ENCODE data around the gene CCDC187. TPM values are rescaled to one million over a fixed set of nuclear protein-coding genes. Genes with fewer than 3 reads are reported as not detected.

CCDC187 gene
- total and polyA plus RNA-seq, 2 of the 13 experiments (the other 11 are each of a cell fraction or from before 2014, with no cell fraction given), result 0.03 to 0.13 TPM

DNA sequence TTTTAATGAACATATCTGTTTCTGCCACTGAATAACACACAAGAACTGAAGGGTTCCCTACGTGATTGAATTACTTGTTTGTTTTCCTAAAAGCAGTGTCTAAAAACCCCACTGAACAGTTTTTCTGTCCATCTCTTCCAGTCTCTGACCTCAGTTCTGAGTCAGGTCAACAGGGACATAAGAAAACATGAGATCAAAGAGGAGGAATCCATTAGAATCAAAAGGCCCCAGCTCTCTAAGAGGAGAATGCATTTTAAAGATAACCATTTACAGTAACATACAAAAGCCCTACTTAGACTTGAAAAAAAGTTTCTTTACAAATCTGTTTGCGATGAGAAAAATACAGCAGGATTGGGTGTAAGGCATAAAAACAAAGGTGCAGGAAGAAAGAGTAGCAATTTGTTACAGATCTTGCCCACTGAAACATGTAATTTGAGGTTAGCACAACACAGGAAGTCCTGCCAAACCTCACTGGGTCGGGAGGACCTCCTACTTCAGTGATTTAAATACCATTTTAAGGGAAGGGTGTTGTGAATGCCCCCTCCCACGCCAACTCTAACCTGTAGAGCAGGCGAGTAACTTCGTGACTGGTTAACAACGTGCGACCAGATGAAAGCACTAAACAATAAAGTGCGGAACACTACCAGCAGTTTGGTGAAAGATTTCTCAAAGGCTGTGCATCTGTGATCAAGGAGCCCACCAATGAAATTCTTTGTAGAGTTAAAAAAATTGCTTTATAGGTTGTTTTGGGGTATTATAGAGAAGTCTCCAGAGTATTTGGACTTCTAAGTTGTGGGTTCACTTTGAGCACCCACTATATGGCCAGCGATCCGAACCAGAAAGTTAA lies 59.5 kb downstream of the CCDC187 start (continued):
- TF ChIP-seq, protein P1, sequence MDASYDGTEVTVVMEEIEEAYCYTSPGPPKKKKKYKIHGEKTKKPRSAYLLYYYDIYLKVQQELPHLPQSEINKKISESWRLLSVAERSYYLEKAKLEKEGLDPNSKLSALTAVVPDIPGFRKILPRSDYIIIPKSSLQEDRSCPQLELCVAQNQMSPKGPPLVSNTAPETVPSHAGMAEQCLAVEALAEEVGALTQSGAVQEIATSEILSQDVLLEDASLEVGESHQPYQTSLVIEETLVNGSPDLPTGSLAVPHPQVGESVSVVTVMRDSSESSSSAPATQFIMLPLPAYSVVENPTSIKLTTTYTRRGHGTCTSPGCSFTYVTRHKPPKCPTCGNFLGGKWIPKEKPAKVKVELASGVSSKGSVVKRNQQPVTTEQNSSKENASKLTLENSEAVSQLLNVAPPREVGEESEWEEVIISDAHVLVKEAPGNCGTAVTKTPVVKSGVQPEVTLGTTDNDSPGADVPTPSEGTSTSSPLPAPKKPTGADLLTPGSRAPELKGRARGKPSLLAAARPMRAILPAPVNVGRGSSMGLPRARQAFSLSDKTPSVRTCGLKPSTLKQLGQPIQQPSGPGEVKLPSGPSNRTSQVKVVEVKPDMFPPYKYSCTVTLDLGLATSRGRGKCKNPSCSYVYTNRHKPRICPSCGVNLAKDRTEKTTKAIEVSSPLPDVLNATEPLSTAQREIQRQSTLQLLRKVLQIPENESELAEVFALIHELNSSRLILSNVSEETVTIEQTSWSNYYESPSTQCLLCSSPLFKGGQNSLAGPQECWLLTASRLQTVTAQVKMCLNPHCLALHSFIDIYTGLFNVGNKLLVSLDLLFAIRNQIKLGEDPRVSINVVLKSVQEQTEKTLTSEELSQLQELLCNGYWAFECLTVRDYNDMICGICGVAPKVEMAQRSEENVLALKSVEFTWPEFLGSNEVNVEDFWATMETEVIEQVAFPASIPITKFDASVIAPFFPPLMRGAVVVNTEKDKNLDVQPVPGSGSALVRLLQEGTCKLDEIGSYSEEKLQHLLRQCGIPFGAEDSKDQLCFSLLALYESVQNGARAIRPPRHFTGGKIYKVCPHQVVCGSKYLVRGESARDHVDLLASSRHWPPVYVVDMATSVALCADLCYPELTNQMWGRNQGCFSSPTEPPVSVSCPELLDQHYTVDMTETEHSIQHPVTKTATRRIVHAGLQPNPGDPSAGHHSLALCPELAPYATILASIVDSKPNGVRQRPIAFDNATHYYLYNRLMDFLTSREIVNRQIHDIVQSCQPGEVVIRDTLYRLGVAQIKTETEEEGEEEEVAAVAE (CRISPR knock-in tag; IDR thresholded peaks at IDR 0.05; ENCODE audit: borderline replicate concordance), result no peak
- TF ChIP-seq, protein P2, sequence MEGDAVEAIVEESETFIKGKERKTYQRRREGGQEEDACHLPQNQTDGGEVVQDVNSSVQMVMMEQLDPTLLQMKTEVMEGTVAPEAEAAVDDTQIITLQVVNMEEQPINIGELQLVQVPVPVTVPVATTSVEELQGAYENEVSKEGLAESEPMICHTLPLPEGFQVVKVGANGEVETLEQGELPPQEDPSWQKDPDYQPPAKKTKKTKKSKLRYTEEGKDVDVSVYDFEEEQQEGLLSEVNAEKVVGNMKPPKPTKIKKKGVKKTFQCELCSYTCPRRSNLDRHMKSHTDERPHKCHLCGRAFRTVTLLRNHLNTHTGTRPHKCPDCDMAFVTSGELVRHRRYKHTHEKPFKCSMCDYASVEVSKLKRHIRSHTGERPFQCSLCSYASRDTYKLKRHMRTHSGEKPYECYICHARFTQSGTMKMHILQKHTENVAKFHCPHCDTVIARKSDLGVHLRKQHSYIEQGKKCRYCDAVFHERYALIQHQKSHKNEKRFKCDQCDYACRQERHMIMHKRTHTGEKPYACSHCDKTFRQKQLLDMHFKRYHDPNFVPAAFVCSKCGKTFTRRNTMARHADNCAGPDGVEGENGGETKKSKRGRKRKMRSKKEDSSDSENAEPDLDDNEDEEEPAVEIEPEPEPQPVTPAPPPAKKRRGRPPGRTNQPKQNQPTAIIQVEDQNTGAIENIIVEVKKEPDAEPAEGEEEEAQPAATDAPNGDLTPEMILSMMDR (CRISPR knock-in tag; IDR thresholded peaks at IDR 0.05), result no peak
- TF ChIP-seq BCL6 (CRISPR knock-in tag; IDR thresholded peaks at IDR 0.05), result peak; percentile 73
- no peak for TF ChIP-seq ZNF709 (CRISPR knock-in tag; IDR thresholded peaks at IDR 0.05)
- no peak for TF ChIP-seq ZNF337 (CRISPR knock-in tag; IDR thresholded peaks at IDR 0.05; ENCODE audit: borderline replicate concordance, low read depth)
- TF ChIP-seq, protein P3, sequence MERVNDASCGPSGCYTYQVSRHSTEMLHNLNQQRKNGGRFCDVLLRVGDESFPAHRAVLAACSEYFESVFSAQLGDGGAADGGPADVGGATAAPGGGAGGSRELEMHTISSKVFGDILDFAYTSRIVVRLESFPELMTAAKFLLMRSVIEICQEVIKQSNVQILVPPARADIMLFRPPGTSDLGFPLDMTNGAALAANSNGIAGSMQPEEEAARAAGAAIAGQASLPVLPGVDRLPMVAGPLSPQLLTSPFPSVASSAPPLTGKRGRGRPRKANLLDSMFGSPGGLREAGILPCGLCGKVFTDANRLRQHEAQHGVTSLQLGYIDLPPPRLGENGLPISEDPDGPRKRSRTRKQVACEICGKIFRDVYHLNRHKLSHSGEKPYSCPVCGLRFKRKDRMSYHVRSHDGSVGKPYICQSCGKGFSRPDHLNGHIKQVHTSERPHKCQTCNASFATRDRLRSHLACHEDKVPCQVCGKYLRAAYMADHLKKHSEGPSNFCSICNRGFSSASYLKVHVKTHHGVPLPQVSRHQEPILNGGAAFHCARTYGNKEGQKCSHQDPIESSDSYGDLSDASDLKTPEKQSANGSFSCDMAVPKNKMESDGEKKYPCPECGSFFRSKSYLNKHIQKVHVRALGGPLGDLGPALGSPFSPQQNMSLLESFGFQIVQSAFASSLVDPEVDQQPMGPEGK (CRISPR knock-in tag; IDR thresholded peaks at IDR 0.05), result no peak
- no peak for TF ChIP-seq ZNF788 (CRISPR knock-in tag; IDR thresholded peaks at IDR 0.05; ENCODE audit: borderline replicate concordance)
- no peak for TF ChIP-seq TOPORS (CRISPR knock-in tag; IDR thresholded peaks at IDR 0.05)
- TF ChIP-seq, protein P4, sequence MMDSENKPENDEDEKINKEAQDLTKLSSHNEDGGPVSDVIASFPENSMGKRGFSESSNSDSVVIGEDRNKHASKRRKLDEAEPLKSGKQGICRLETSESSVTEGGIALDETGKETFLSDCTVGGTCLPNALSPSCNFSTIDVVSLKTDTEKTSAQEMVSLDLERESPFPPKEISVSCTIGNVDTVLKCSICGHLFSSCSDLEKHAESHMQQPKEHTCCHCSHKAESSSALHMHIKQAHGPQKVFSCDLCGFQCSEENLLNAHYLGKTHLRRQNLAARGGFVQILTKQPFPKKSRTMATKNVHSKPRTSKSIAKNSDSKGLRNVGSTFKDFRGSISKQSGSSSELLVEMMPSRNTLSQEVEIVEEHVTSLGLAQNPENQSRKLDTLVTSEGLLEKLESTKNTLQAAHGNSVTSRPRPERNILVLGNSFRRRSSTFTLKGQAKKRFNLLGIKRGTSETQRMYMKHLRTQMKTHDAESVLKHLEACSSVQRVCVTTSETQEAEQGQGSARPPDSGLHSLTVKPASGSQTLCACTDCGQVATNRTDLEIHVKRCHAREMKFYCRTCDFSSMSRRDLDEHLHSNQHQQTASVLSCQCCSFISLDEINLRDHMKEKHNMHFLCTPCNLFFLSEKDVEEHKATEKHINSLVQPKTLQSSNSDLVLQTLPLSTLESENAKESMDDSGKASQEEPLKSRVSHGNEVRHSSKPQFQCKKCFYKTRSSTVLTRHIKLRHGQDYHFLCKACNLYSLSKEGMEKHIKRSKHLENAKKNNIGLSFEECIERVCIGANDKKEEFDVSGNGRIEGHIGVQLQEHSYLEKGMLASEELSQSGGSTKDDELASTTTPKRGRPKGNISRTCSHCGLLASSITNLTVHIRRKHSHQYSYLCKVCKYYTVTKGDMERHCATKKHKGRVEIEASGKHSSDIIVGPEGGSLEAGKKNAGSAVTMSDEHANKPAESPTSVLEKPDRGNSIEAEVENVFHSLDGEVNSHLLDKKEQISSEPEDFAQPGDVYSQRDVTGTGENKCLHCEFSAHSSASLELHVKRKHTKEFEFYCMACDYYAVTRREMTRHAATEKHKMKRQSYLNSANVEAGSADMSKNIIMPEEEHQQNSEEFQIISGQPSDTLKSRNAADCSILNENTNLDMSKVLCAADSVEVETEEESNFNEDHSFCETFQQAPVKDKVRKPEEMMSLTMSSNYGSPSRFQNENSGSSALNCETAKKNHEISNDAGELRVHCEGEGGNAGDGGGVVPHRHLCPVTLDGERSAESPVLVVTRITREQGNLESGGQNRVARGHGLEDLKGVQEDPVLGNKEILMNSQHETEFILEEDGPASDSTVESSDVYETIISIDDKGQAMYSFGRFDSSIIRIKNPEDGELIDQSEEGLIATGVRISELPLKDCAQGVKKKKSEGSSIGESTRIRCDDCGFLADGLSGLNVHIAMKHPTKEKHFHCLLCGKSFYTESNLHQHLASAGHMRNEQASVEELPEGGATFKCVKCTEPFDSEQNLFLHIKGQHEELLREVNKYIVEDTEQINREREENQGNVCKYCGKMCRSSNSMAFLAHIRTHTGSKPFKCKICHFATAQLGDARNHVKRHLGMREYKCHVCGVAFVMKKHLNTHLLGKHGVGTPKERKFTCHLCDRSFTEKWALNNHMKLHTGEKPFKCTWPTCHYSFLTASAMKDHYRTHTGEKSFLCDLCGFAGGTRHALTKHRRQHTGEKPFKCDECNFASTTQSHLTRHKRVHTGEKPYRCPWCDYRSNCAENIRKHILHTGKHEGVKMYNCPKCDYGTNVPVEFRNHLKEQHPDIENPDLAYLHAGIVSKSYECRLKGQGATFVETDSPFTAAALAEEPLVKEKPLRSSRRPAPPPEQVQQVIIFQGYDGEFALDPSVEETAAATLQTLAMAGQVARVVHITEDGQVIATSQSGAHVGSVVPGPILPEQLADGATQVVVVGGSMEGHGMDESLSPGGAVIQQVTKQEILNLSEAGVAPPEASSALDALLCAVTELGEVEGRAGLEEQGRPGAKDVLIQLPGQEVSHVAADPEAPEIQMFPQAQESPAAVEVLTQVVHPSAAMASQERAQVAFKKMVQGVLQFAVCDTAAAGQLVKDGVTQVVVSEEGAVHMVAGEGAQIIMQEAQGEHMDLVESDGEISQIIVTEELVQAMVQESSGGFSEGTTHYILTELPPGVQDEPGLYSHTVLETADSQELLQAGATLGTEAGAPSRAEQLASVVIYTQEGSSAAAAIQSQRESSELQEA (CRISPR knock-in tag; IDR thresholded peaks at IDR 0.05; ENCODE audit: not compliant biosample characterization), result no peak
- peak; percentile 39; the same call in 1 of the 2 replicates for TF ChIP-seq GATA4 (IDR thresholded peaks at IDR 0.05; ENCODE audit: borderline replicate concordance, low read depth)
- no peak for TF ChIP-seq ZSCAN21 (CRISPR knock-in tag; IDR thresholded peaks at IDR 0.05; ENCODE audit: borderline replicate concordance)
